CD4-positive, alpha-beta T cell treated with Interleukin-6 for 4 hours (primary cell): ENCODE data around the gene XXYLT1.

Source experiments
- DNase-seq: peaks from one replicate; pipeline ENCODE4 v3.0.0-alpha.2; 2020; ENCODE audit warnings: mixed read lengths

The XXYLT1 gene

GRCh38 chr3:195125646-195126045 is 145.3 kb downstream of the XXYLT1 start:
- no peak for DNase-seq

- no peak for DNase-seq
Observed at GRCh38 chr3:195124378-195124992, 146.5 kb downstream of the XXYLT1 start.

GRCh38 chr3:195123281-195123691 is 147.7 kb downstream of the XXYLT1 start:
- no peak for DNase-seq

- DNase-seq = no peak
Observed at GRCh38 chr3:195122261-195122660, 148.7 kb downstream of the XXYLT1 start.

- no peak for DNase-seq
Observed at GRCh38 chr3:195120267-195120601, 150.7 kb downstream of the XXYLT1 start.

- DNase-seq = no peak
Observed at GRCh38 chr3:195119461-195120266, 151.3 kb downstream of the XXYLT1 start.

GRCh38 chr3:195118671-195119070 is 152.3 kb downstream of the XXYLT1 start:
- no peak for DNase-seq

- no peak for DNase-seq
Observed at GRCh38 chr3:195117978-195118581, 152.9 kb downstream of the XXYLT1 start.

GRCh38 chr3:195116407-195117185 is 154.4 kb downstream of the XXYLT1 start:
- no peak for DNase-seq

GRCh38 chr3:195115600-195116406 is 155.2 kb downstream of the XXYLT1 start:
- DNase-seq = no peak

- no peak for DNase-seq
Observed at GRCh38 chr3:195114786-195115599, 156.0 kb downstream of the XXYLT1 start.

GRCh38 chr3:195113536-195114425 is 157.2 kb downstream of the XXYLT1 start:
- DNase-seq = no peak

GRCh38 chr3:195113048-195113447 is 157.9 kb downstream of the XXYLT1 start:
- DNase-seq = no peak

GRCh38 chr3:195112361-195112791 is 158.6 kb downstream of the XXYLT1 start:
- no peak for DNase-seq

GRCh38 chr3:195111766-195112165 is 159.2 kb downstream of the XXYLT1 start:
- no peak for DNase-seq

GRCh38 chr3:195111319-195111705 is 159.6 kb downstream of the XXYLT1 start:
- no peak for DNase-seq

GRCh38 chr3:195110647-195111318 is 160.2 kb downstream of the XXYLT1 start:
- no peak for DNase-seq

GRCh38 chr3:195109098-195109657 is 161.8 kb downstream of the XXYLT1 start:
- no peak for DNase-seq

GRCh38 chr3:195107593-195107992 is 163.4 kb downstream of the XXYLT1 start:
- DNase-seq = no peak
